ENCODE measurements around the gene RPS3.
A peak's percentile ranks its signal among the peaks of the same experiment; 100 is the strongest.

The RPS3 gene

GRCh38 chr11:75350743-75351540, 48.4 kb upstream of the RPS3 start (continued):
- no peak for TF ChIP-seq ZFP69B (tag by site-specific recombination; IDR thresholded peaks at IDR 0.05)
- TF ChIP-seq ZNF140 (tag by site-specific recombination; IDR thresholded peaks at IDR 0.05), result no peak
- no peak for TF ChIP-seq ZNF311 (tag by site-specific recombination; IDR thresholded peaks at IDR 0.05; ENCODE audit: borderline replicate concordance)
- TF ChIP-seq, protein P1, sequence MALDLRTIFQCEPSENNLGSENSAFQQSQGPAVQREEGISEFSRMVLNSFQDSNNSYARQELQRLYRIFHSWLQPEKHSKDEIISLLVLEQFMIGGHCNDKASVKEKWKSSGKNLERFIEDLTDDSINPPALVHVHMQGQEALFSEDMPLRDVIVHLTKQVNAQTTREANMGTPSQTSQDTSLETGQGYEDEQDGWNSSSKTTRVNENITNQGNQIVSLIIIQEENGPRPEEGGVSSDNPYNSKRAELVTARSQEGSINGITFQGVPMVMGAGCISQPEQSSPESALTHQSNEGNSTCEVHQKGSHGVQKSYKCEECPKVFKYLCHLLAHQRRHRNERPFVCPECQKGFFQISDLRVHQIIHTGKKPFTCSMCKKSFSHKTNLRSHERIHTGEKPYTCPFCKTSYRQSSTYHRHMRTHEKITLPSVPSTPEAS (tag by site-specific recombination; IDR thresholded peaks at IDR 0.05), result peak; percentile 91
- no peak for TF ChIP-seq GFI1B (tag by site-specific recombination; IDR thresholded peaks at IDR 0.05)
- peak; percentile 93 for TF ChIP-seq ZIC2 (tag by site-specific recombination; IDR thresholded peaks at IDR 0.05)
- 0 out of 2 replicates have a peak, but pooled peaks have one; percentile 30 for TF ChIP-seq ZNF777 (tag by site-specific recombination; IDR thresholded peaks at IDR 0.05; ENCODE audit: borderline replicate concordance)
- no peak for TF ChIP-seq SCRT2 (tag by site-specific recombination; IDR thresholded peaks at IDR 0.05)
- no peak for TF ChIP-seq ZNF324 (tag by site-specific recombination; IDR thresholded peaks at IDR 0.05)
- TF ChIP-seq PATZ1 (tag by site-specific recombination; IDR thresholded peaks at IDR 0.05), result peak; percentile 86
- peak; percentile 87 for TF ChIP-seq ZBTB17 (tag by site-specific recombination; IDR thresholded peaks at IDR 0.05)
- TF ChIP-seq, protein P2, sequence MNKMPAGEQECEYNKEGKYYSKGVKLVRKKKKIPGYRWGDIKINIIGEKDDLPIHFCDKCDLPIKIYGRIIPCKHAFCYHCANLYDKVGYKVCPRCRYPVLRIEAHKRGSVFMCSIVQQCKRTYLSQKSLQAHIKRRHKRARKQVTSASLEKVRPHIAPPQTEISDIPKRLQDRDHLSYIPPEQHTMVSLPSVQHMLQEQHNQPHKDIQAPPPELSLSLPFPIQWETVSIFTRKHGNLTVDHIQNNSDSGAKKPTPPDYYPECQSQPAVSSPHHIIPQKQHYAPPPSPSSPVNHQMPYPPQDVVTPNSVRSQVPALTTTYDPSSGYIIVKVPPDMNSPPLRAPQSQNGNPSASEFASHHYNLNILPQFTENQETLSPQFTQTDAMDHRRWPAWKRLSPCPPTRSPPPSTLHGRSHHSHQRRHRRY (tag by site-specific recombination; IDR thresholded peaks at IDR 0.05), result no peak
- no peak for TF ChIP-seq ZNF514 (tag by site-specific recombination; IDR thresholded peaks at IDR 0.05)
- peak; percentile 25 for TF ChIP-seq EGR2 (tag by site-specific recombination; IDR thresholded peaks at IDR 0.05; ENCODE audit: low read depth)
- TF ChIP-seq SP7 (tag by site-specific recombination; IDR thresholded peaks at IDR 0.05), result 0 out of 2 replicates have a peak, but pooled peaks have one; percentile 31
- TF ChIP-seq ZNF335 (tag by site-specific recombination; conservative IDR thresholded peaks at IDR 0.05), result peak; percentile 88
- no peak for TF ChIP-seq ZNF701 (tag by site-specific recombination; IDR thresholded peaks at IDR 0.05)
- peak; percentile 41; the same call in 1 of the 2 replicates for TF ChIP-seq ZFHX2 (tag by site-specific recombination; conservative IDR thresholded peaks at IDR 0.05)
- TF ChIP-seq ZNF660 (tag by site-specific recombination; IDR thresholded peaks at IDR 0.05), result no peak
- TF ChIP-seq ZNF791 (tag by site-specific recombination; IDR thresholded peaks at IDR 0.05), result no peak
- TF ChIP-seq, protein P3, sequence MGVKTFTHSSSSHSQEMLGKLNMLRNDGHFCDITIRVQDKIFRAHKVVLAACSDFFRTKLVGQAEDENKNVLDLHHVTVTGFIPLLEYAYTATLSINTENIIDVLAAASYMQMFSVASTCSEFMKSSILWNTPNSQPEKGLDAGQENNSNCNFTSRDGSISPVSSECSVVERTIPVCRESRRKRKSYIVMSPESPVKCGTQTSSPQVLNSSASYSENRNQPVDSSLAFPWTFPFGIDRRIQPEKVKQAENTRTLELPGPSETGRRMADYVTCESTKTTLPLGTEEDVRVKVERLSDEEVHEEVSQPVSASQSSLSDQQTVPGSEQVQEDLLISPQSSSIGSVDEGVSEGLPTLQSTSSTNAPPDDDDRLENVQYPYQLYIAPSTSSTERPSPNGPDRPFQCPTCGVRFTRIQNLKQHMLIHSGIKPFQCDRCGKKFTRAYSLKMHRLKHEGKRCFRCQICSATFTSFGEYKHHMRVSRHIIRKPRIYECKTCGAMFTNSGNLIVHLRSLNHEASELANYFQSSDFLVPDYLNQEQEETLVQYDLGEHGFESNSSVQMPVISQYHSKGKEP (tag by site-specific recombination; IDR thresholded peaks at IDR 0.05), result no peak
- 0 out of 2 replicates have a peak, but pooled peaks have one; percentile 34 for TF ChIP-seq ZNF2 (tag by site-specific recombination; IDR thresholded peaks at IDR 0.05)
- peak; percentile 93 for TF ChIP-seq HIC1 (tag by site-specific recombination; IDR thresholded peaks at IDR 0.05)
- peak; percentile 9; the same call in 1 of the 2 replicates for TF ChIP-seq TRIM28 (IDR thresholded peaks at IDR 0.05; ENCODE audit: borderline replicate concordance, low read length)
- no peak for TF ChIP-seq ZNF121 (tag by site-specific recombination; IDR thresholded peaks at IDR 0.05)
- TF ChIP-seq ZBTB26 (tag by site-specific recombination; optimal IDR thresholded peaks at IDR 0.05), result peak; percentile 21
- peak; percentile 82 for TF ChIP-seq GLIS2 (tag by site-specific recombination; IDR thresholded peaks at IDR 0.05)
- no peak for TF ChIP-seq ZNF175 (tag by site-specific recombination; IDR thresholded peaks at IDR 0.05)
- TF ChIP-seq ZNF184 (tag by site-specific recombination; IDR thresholded peaks at IDR 0.05), result no peak
- TF ChIP-seq ZNF112 (tag by site-specific recombination; IDR thresholded peaks at IDR 0.05), result no peak
- no peak for TF ChIP-seq ZNF426 (tag by site-specific recombination; IDR thresholded peaks at IDR 0.05)
- TF ChIP-seq KLF9 (tag by site-specific recombination; IDR thresholded peaks at IDR 0.05; ENCODE audit: low read depth), result no peak

Data from HEK293 (cell line).